GM12878 (cell line): ENCODE measurements around the gene ZNF687. TPM values are rescaled to one million over a fixed set of nuclear protein-coding genes. Genes with fewer than 3 reads are reported as not detected.

ENCODE experiments used
- ATAC-seq: fragments of 200-7000 bp; cut with Tn5 transposase; 3 replicates; pipeline ENCODE4 v1.9.1; 2020; ENCODE audit warnings: mild to moderate bottlenecking, moderate library complexity
- BruUV-seq: library from RNA; stranded (reverse); fragments of 400-500 nt; replicated peaks from 2 replicates; lab custom pipeline; 2021; lab: Mats Ljungman, UMichigan
- CTCF ChIA-PET: fragments of 300-600 bp; sonication (Branson Sonifier 250); formaldehyde crosslinking; extraction: SDS; loops from one replicate; lab custom pipeline; 2021; ENCODE audit warnings: inconsistent platforms; lab: Yijun Ruan, JAX
- POLR2A ChIA-PET: fragments of 350-600 bp; formaldehyde crosslinking; extraction: SDS; loops from one replicate; lab custom pipeline; 2021; ENCODE audit warnings: inconsistent platforms; lab: Charles Lee
- RAD21 ChIA-PET: fragments of 300-600 bp; sonication (Branson Sonifier 250); formaldehyde crosslinking; loops from one replicate; lab custom pipeline; 2023; ENCODE audit warnings: antibody characterized with exemption; ENCODE audit not compliant: unreplicated experiment; lab: Charles Lee
- SMC1A ChIA-PET: fragments of 300-600 bp; sonication (Branson Sonifier 250); formaldehyde crosslinking; loops from one replicate; lab custom pipeline; 2023; ENCODE audit not compliant: unreplicated experiment, uncharacterized antibody; lab: Charles Lee
- DNase-seq: peaks from one replicate; pipeline ENCODE4 v3.0.0-alpha.2; 2011; ENCODE audit warnings: low read depth, low spot score
- FAIRE-seq: peaks from 3 replicates; lab custom pipeline; 2011; peaks lifted over from hg19 to GRCh38; lab: Jason Lieb, UNC
- H2AFZ ChIP-seq: 2 replicates; pipeline ENCODE4 v1.6.0; 2011; ENCODE audit warnings: low read depth, low read length, control low read depth; ENCODE audit not compliant: control insufficient read depth
- H3K27ac ChIP-seq: 2 replicates; pipeline ENCODE4 v1.5.1; 2011; ENCODE audit warnings: control low read depth; ENCODE audit not compliant: control insufficient read depth, insufficient read depth
- H3K27me3 ChIP-seq, 2 experiments: replicated peaks in 1 of 2; 2 replicates each; pipeline versions ENCODE4 v1.6.0 to v1.6.1; 2011; ENCODE audit warnings: low read length in 1 of 2; ENCODE audit not compliant: control insufficient read depth in 2 of 2, insufficient read depth in 2 of 2
- H3K36me3 ChIP-seq, 2 experiments: 2 replicates each; pipeline ENCODE4 v1.5.1; 2011; ENCODE audit warnings: low read length in 1 of 2; ENCODE audit not compliant: control insufficient read depth in 2 of 2, insufficient read depth in 2 of 2
- H3K4me1 ChIP-seq: 2 replicates; pipeline ENCODE4 v1.6.1; 2011; ENCODE audit warnings: mild to moderate bottlenecking, low read length, moderate library complexity, mixed read lengths; ENCODE audit not compliant: control insufficient read depth, insufficient read depth
- H3K4me2 ChIP-seq: 2 replicates; pipeline ENCODE4 v1.6.0; 2011; ENCODE audit warnings: control low read depth; ENCODE audit not compliant: control insufficient read depth, insufficient read depth
- H3K4me3 ChIP-seq: fragments of 200-600 bp; sonication (generic); 2 replicates; pipeline ENCODE4 v1.5.1; 2016
- H3K79me2 ChIP-seq: 2 replicates; pipeline ENCODE4 v1.6.0; 2011; ENCODE audit warnings: low read length; ENCODE audit not compliant: control insufficient read depth, insufficient read depth
- H3K9ac ChIP-seq: 2 replicates; pipeline ENCODE4 v1.8.0; 2011; ENCODE audit warnings: low read length, control low read depth, mixed read lengths; ENCODE audit not compliant: control insufficient read depth, insufficient read depth
- H3K9me3 ChIP-seq: replicated peaks from 3 replicates; pipeline ENCODE4 v1.5.1; 2011; ENCODE audit warnings: mild to moderate bottlenecking, low read length; ENCODE audit not compliant: control insufficient read depth, insufficient read depth
- H4K20me1 ChIP-seq: 2 replicates; pipeline ENCODE4 v1.6.0; 2011; ENCODE audit not compliant: control insufficient read depth, insufficient read depth
- ELK1 ChIP-seq: IDR thresholded peaks from 2 replicates; pipeline ENCODE4 v1.6.1; 2012; ENCODE audit warnings: low read depth, low read length, improper control_type of control experiment
- ESRRA ChIP-seq: IDR thresholded peaks from 2 replicates; pipeline ENCODE4 v1.6.1; 2012; ENCODE audit warnings: mild to moderate bottlenecking, low read length, improper control_type of control experiment
- ETV6 ChIP-seq, 2 experiments: fragments of 450-650 bp in 1 of 2; IDR thresholded peaks in 1 of 2; conservative IDR thresholded peaks in 1 of 2; 2 replicates each; pipeline ENCODE4 v1.6.1; 2014; ENCODE audit warnings: antibody characterized with exemption in 1 of 2, borderline replicate concordance in 1 of 2, low read depth in 1 of 2, mild to moderate bottlenecking in 1 of 2, moderate library complexity in 1 of 2
- FOXM1 ChIP-seq: IDR thresholded peaks from 2 replicates; pipeline ENCODE4 v1.6.1; 2012; ENCODE audit warnings: low read depth, mild to moderate bottlenecking, inconsistent platforms, low read length, moderate library complexity
- IRF4 ChIP-seq: IDR thresholded peaks from 2 replicates; pipeline ENCODE4 v1.6.1; 2011; ENCODE audit warnings: low read depth, low read length
- IRF5 ChIP-seq: fragments of 450-650 bp; IDR thresholded peaks from 2 replicates; pipeline ENCODE4 v1.6.1; 2017; ENCODE audit warnings: borderline replicate concordance
- MEF2A ChIP-seq: IDR thresholded peaks from 2 replicates; pipeline ENCODE4 v1.6.1; 2011; ENCODE audit warnings: low read depth, mild to moderate bottlenecking, low read length, moderate library complexity; ENCODE audit not compliant: insufficient read depth
- MTA3 ChIP-seq: IDR thresholded peaks from 2 replicates; pipeline ENCODE4 v1.6.1; 2012; ENCODE audit warnings: low read length, inconsistent platforms, borderline replicate concordance
- NR2F1 ChIP-seq: fragments of 450-650 bp; conservative IDR thresholded peaks from 2 replicates; pipeline ENCODE4 v1.6.1; 2017; ENCODE audit warnings: mild to moderate bottlenecking
- PAX5 ChIP-seq: IDR thresholded peaks from 2 replicates; pipeline ENCODE4 v1.6.1; 2011; ENCODE audit warnings: low read depth, low read length, borderline replicate concordance
- POLR2A ChIP-seq: IDR thresholded peaks from 2 replicates; pipeline ENCODE4 v1.6.1; 2011; ENCODE audit warnings: low read depth, mild to moderate bottlenecking, low read length
- RAD51 ChIP-seq: fragments of 450-650 bp; IDR thresholded peaks from 2 replicates; pipeline ENCODE4 v1.6.1; 2016; ENCODE audit warnings: moderate library complexity, mild to moderate bottlenecking, inconsistent platforms
- RB1 ChIP-seq: fragments of 450-650 bp; formaldehyde crosslinking; IDR thresholded peaks from 2 replicates; pipeline ENCODE4 v1.6.1; 2017; ENCODE audit warnings: mild to moderate bottlenecking, borderline replicate concordance
- SMAD1 ChIP-seq: fragments of 450-650 bp; IDR thresholded peaks from 2 replicates; pipeline ENCODE4 v1.6.1; 2018; ENCODE audit warnings: mild to moderate bottlenecking, low read depth; ENCODE audit not compliant: partially characterized antibody
- SP1 ChIP-seq: IDR thresholded peaks from one replicate; pipeline ENCODE4 v1.6.1; 2011; ENCODE audit warnings: low read depth, low read length
- STAT3 ChIP-seq: IDR thresholded peaks from 2 replicates; pipeline ENCODE4 v1.6.1; 2011; ENCODE audit warnings: low read depth, low read length, improper control_type of control experiment
- ZNF687 ChIP-seq: fragments of 450-650 bp; IDR thresholded peaks from 2 replicates; pipeline ENCODE4 v1.6.1; 2017; ENCODE audit warnings: mild to moderate bottlenecking, moderate library complexity
- WGBS: methylation state at CpG from one replicate; pipeline ENCODE4 v1.1.6; 2016; ENCODE audit warnings: low lambda C conversion rate; ENCODE audit not compliant: insufficient replicate concordance, insufficient coverage; ENCODE audit errors: missing lambda C conversion rate; 5-methylcytosine and 5-hydroxymethylcytosine counted together
- in situ Hi-C: fragments of 300-500 bp; cut with MboI; formaldehyde crosslinking; loops from 9 replicates; pipeline ENCODE4 v1.14.3; 2018; ENCODE audit warnings: mixed read lengths
- intact Hi-C: fragments of 100-400 bp; cut with micrococcal nuclease; formaldehyde crosslinking; loops from one replicate; pipeline ENCODE4 v1.14.2; 2022; ENCODE audit not compliant: unreplicated experiment
- polyA plus RNA-seq, 11 experiments: library from polyadenylated mRNA; depleted of rRNA in 4 of 11; unstranded in 6 of 11; stranded (reverse) in 5 of 11; fragments of >200 nt; fragmentation: Nextera tagmentation in 4 of 11; fragmentation: Illumina TruSeq in 1 of 11; extraction: Ambion mirVana in 4 of 11; extraction: Trizol in 1 of 11; gene quantifications; 1 replicate in 1 of 11; 2 replicates in 10 of 11; pipeline versions ENCODE4 v1.2.1 to v1.2.3, GENCODE V29; 2011 to 2016; ENCODE audit warnings: inconsistent platforms in 2 of 11, missing spikeins in 2 of 11, low read depth in 1 of 11
- total RNA-seq, 4 experiments: library from RNA; depleted of rRNA in 3 of 4; stranded (reverse); fragments of >200 nt in 3 of 4; fragmentation: Illumina TruSeq in 1 of 4; extraction: Trizol in 1 of 4; gene quantifications; 2 replicates each; pipeline versions ENCODE4 v1.2.1 to v1.2.3, GENCODE V29; 2013 to 2021

ZNF687 gene
- total and polyA plus RNA-seq, 10 of the 15 experiments (the other 5 are each of a cell fraction or from before 2014, with no cell fraction given): 0.08 to 30.9 (median 9.9) TPM

GRCh38 chr1:151327223-151327902, 45.3 kb downstream of the ZNF687 start, which contains the start of gene PI4KB:
TSS of gene PI4KB (minus strand) at chr1:151327416. CDS start at chr1:151316481, 10,935 bp downstream.
- peaks cover 9% of the 10 kb centered on the region; the same call in 1 of the 2 replicates for H3K4me1 ChIP-seq
- no peaks in the 10 kb centered on the region for H4K20me1 ChIP-seq
- H3K27ac ChIP-seq: peak within 1 kb of the TSS; percentile 95
- peak within 1 kb of the TSS; percentile 74 for H3K4me3 ChIP-seq
- H3K9me3 ChIP-seq: no peaks in the 10 kb centered on the region
- ATAC-seq (peak; percentile 93), FAIRE-seq (peak; percentile 94), DNase-seq (peak; percentile 83)
- peak within 1 kb of the TSS; percentile 89 for H3K9ac ChIP-seq
- H3K4me2 ChIP-seq: peak within 1 kb of the TSS; percentile 77
- intact Hi-C loops (loop anchor here (2.0 to 5.0 kb wide), 2 partner anchors 45 to 130 kb away; partner anchors contain the start of genes PIP5K1A and ZNF687), in situ Hi-C loops (no loop called here)
- ChIA-PET SMC1A (interaction anchor here (0.8 to 6.8 kb wide), 18 partner anchors 9 to 117 kb away, joined by 3 to 75 read pairs (median 4); partner anchors contain the start of genes PSMB4, PSMD4, RFX5 and ZNF687), RAD21 (interaction anchor here (0.6 to 3.8 kb wide), 20 partner anchors 11 to 964 kb away, joined by 3 to 37 read pairs (median 4); partner anchors contain the start of genes PSMB4, PSMD4, RFX5 and RPRD2), POLR2A (interaction anchor here (0.5 to 10.5 kb wide), 16 partner anchors 9 to 170 kb away, joined by 3 to 110 read pairs (median 4); partner anchors contain the start of genes PSMB4, RFX5, TNFAIP8L2 and VPS72), CTCF (interaction anchor here (0.6 to 14.4 kb wide), 12 partner anchors 12 to 369 kb away, joined by 3 to 189 read pairs (median 4); no protein-coding TSS in a partner anchor)
- H3K27me3 ChIP-seq: no peaks in the 10 kb centered on the region
- no TSS peak for BruUV-seq
- no peaks in the 10 kb centered on the region; a peak in 1 of 4 replicates for H3K36me3 ChIP-seq
- WGBS: 2% methylated on average over 38 of the region's 40 CpGs
- peak within 1 kb of the TSS; percentile 84 for H2AFZ ChIP-seq
- peaks cover 30% of the 10 kb centered on the region for H3K79me2 ChIP-seq
- TF ChIP-seq PAX5 (0 out of 2 replicates have a peak, but pooled peaks have one; percentile 5), NR2F1 (peak; percentile 56; the same call in 1 of the 2 replicates), STAT3 (no peak), MEF2A (no peak), IRF4 (no peak), SMAD1 (peak; percentile 27), ESRRA (no peak), ELK1 (0 out of 2 replicates have a peak, but pooled peaks have one; percentile 9), ETV6 (conservative IDR thresholded peaks at IDR 0.05 in 1 of 2, IDR thresholded peaks at IDR 0.05 in 1 of 2; ENCODE audit: borderline replicate concordance in 1 of 2, low read depth in 1 of 2) (no peak), POLR2A (peak; percentile 83), RB1 (peak; percentile 26; the same call in 1 of the 2 replicates), FOXM1 (no peak), RAD51 (0 out of 2 replicates have a peak, but pooled peaks have one; percentile 23), ZNF687 (0 out of 2 replicates have a peak, but pooled peaks have one; percentile 27), MTA3 (0 out of 2 replicates have a peak, but pooled peaks have one; percentile 26), IRF5 (peak; percentile 95), SP1 (no peak)
